Transverse colon (tissue), 4 donors: ENCODE results near the gene AKR1C4. TPM values are rescaled to one million over a fixed set of nuclear protein-coding genes. Genes with fewer than 3 reads are reported as not detected.

Experiments
- DNase-seq: peaks from one replicate; pipeline ENCODE4 v3.0.0-alpha.2; 2019
- H3K27ac ChIP-seq, 4 donors: fragments of 200-600 bp; sonication (generic); 2 replicates each; pipeline ENCODE4 v1.5.1; 2016 to 2018; ENCODE audit warnings: inconsistent platforms in 4 of 4
- H3K27me3 ChIP-seq: fragments of 200-600 bp; sonication (generic); 2 replicates; pipeline ENCODE4 v1.5.1; 2017; ENCODE audit warnings: inconsistent platforms
- H3K36me3 ChIP-seq, 4 donors: fragments of 200-600 bp; sonication (generic); 2 replicates each; pipeline ENCODE4 v1.5.1; 2017 to 2019; ENCODE audit warnings: inconsistent platforms in 4 of 4
- H3K4me1 ChIP-seq, 4 donors: fragments of 200-600 bp; sonication (generic); 2 replicates each; pipeline ENCODE4 v1.5.1; 2017 to 2020; ENCODE audit warnings: inconsistent platforms in 4 of 4
- H3K4me3 ChIP-seq, 4 donors: fragments of 200-600 bp; sonication (generic); 1 replicate in 1 of 4; 2 replicates in 3 of 4; pipeline versions ENCODE4 v1.5.1 to v1.6.1; 2017 to 2019; ENCODE audit warnings: inconsistent platforms in 4 of 4
- H3K9me3 ChIP-seq, 2 donors: fragments of 200-600 bp; sonication (generic); 2 replicates each; pipeline ENCODE4 v1.5.1; 2017 to 2019; ENCODE audit warnings: inconsistent platforms in 2 of 2
- CTCF ChIP-seq, 5 experiments: fragments of 200-600 bp in 3 of 5; fragments of 450-650 bp in 2 of 5; sonication (generic) in 3 of 5; IDR thresholded peaks; 1 replicate in 2 of 5; 2 replicates in 3 of 5; pipeline ENCODE4 v1.5.1; 2016 to 2017; ENCODE audit warnings: antibody characterized with exemption in 5 of 5, inconsistent platforms in 3 of 5, mild to moderate bottlenecking in 2 of 5, moderate library complexity in 1 of 5
- EP300 ChIP-seq: sonication (generic); formaldehyde crosslinking; IDR thresholded peaks from one replicate; pipeline ENCODE4 v1.6.1; 2017; ENCODE audit warnings: antibody characterized with exemption, low read depth
- POLR2A ChIP-seq: fragments of 450-650 bp; IDR thresholded peaks from one replicate; pipeline ENCODE4 v1.6.1; 2016; ENCODE audit warnings: antibody characterized with exemption, mild to moderate bottlenecking, moderate library complexity
- POLR2AphosphoS5 ChIP-seq, 3 donors: sonication (generic); formaldehyde crosslinking; IDR thresholded peaks; one replicate each; pipeline ENCODE4 v1.6.1; 2016; ENCODE audit warnings: antibody characterized with exemption in 3 of 3
- WGBS, 2 donors: methylation state at CpG; one replicate each; pipeline ENCODE4 v1.1.5; 2018; ENCODE audit warnings: low coverage in 1 of 2; 5-methylcytosine and 5-hydroxymethylcytosine counted together
- in situ Hi-C, 4 donors: fragments of 200-750 bp; cut with MboI; loops; one replicate each; pipeline versions ENCODE4 v1.15.0 to v1.15.1; 2017; ENCODE audit warnings: low sequenced_read_pairs in 3 of 4, low pct_ligation_motif_present in 1 of 4, low pct_unique_long_range_greater_than_20kb in 1 of 4
- intact Hi-C: fragments of 100-400 bp; cut with DNase I; formaldehyde crosslinking; loops from one replicate; pipeline ENCODE4 v1.15.1; 2023; ENCODE audit warnings: low total_unique reads
- total RNA-seq, 4 donors: library from RNA; depleted of rRNA; stranded (reverse); fragments of >200 nt; gene quantifications; one replicate each; pipeline ENCODE4 v1.1.0, GENCODE V29; 2016

The AKR1C4 gene
- not detected for total RNA-seq

DNA sequence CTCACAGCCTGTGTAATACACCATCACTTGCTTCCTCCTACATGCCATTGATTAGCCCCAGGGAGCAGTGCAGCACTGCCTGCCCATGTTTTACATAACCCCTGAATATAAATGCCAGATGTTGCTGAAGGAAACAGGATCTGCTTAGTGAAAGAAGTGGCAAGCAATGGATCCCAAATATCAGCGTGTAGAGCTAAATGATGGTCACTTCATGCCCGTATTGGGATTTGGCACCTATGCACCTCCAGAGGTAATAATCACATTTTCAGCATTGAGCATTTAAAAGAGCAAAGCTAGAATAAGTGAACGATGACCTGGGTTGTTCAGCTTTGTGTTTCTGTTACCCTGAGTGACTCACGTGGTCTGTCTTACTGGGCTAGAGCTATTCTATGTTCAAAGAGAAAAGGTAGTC, at the start of gene AKR1C4:
Gene AKR1C4, plus strand, starts transcription at position 136 of the 412 bp plus-strand sequence. Its CDS starts 31 bp downstream, at position 167.
- no peak for DNase-seq
- intact Hi-C loops = no loop called here
- Histone ChIP-seq H3K36me3 (no peaks in the 10 kb centered on the region), H3K27ac (no peak within 1 kb of the TSS), H3K4me3 (no peak within 1 kb of the TSS), H3K27me3 (no peaks in the 10 kb centered on the region), H3K4me1 (no peaks in the 10 kb centered on the region), H3K9me3 (peaks cover 0 to 4% of the 10 kb centered on the region in 2 donors)
- 60% methylated on average over 4 of the region's 4 CpGs for WGBS, 2 donors
- no peak for TF ChIP-seq POLR2A
- no peak for TF ChIP-seq POLR2AphosphoS5 (IDR thresholded peaks at IDR 0.05)
- TF ChIP-seq EP300 = no peak
- in situ Hi-C loops = no loop called here

- Histone ChIP-seq H3K9me3 (peaks cover 4 to 7% of the 10 kb centered on the region in 2 donors), H3K4me1 (peaks cover 2 to 32% (median 22%) of the 10 kb centered on the region in 4 donors), H3K27me3 (no peaks in the 10 kb centered on the region), H3K36me3 (no peaks in the 10 kb centered on the region), H3K4me3 (no peak overlapping the region), H3K27ac (peak overlapping the region; percentile 73 to 86 (median 77))
- intact Hi-C loops = no loop called here
- no peak for DNase-seq
- WGBS, 2 donors = 69 to 74% methylated on average over 5 of the region's 5 CpGs
- no peak for TF ChIP-seq POLR2AphosphoS5 (IDR thresholded peaks at IDR 0.05)
- no peak for TF ChIP-seq CTCF (IDR thresholded peaks at IDR 0.05)
- no peak for TF ChIP-seq POLR2A
- no peak for TF ChIP-seq EP300
- in situ Hi-C loops = no loop called here
Observed at GRCh38 chr10:5146920-5147254, 49.8 kb upstream of the AKR1C4 start.

DNA sequence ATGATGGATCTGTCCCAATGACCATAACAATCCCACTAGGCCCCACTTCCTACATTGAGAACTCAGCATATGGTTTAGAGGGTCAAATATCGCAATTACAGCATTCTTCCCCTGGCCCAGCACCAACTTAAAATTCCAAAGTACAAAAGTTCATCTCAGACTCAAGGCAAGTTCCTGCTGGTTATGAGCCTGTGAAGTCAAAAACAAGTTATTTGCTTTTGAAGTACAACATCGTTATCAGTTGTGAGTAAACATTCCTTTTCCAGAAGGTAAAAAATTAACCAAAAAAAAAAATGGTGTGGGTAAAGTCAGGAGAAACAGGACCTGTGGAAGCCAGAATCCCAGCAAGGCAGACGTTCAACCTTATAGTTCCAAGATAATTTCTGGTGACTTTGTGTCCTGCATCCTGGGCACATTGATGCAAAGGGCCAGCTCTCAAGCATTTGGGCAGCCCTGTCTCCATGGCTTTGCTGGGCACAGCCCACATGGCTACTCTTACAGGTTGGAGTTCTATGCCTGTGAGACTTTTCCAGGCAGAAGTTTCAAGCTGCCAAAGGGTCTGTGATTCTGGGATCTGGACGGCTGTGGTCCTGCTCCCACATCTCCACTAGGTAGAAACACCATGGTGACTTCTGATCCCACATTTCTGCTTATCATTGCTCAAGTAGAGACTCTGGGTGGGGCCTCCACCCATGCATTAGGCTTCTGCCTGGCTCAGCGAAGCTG, 49.2 kb upstream of the AKR1C4 start:
- no peak overlapping the region for H3K4me3 ChIP-seq
- TF ChIP-seq POLR2AphosphoS5 (IDR thresholded peaks at IDR 0.05) = peak in 1 of 3 donors; percentile 55
- TF ChIP-seq POLR2A = no peak
- H3K4me1 ChIP-seq = peaks cover 2 to 30% (median 19%) of the 10 kb centered on the region in 4 donors
- H3K27me3 ChIP-seq = no peaks in the 10 kb centered on the region
- H3K36me3 ChIP-seq = no peaks in the 10 kb centered on the region
- intact Hi-C loops (no loop called here), in situ Hi-C loops (no loop called here)
- 37 to 50% methylated on average over 2 to 5 of the region's 5 CpGs for WGBS, 2 donors
- peaks cover 4 to 7% of the 10 kb centered on the region in 2 donors for H3K9me3 ChIP-seq
- peak; percentile 48 for DNase-seq
- peak overlapping the region; percentile 77 to 86 (median 80) for H3K27ac ChIP-seq

DNA sequence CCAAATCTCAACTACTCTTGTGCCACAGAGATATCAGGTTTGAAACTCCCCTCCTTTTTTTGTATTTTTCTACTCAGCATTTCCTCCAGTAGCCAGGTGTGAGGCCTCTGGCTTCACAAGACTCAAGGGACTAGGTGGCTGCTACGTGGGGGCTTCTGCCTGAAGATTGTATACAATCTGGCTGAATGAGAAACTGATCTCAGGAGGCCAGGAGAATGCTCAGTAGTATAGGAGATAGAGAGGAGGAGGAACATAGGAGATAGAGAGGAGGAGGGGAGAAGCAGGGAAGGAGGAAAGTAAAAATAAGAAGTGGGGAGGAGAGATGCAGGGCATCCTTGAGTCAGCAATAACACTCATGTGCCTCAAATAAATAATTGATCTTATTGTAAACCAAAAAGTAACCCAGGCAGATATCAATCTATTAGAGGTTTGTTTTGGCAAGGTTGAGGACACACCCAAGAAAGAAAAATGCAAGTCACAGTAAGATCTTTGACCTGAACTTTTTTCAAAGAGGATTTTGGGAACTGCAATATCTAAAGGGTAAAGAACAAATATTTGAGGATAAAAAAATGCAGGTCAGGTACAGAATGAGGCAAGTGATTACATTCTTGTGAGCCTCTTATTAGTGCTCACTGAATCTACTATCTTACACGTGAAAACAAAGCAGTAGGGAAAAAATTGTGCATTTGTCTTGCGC, 48.5 kb upstream of the AKR1C4 start:
- peaks cover 4 to 7% of the 10 kb centered on the region in 2 donors for H3K9me3 ChIP-seq
- H3K27ac ChIP-seq = peak overlapping the region; percentile 77 to 86 (median 80)
- no peak overlapping the region for H3K4me3 ChIP-seq
- H3K27me3 ChIP-seq = no peaks in the 10 kb centered on the region
- peaks cover 2 to 30% (median 19%) of the 10 kb centered on the region in 4 donors for H3K4me1 ChIP-seq
- intact Hi-C loops = no loop called here
- H3K36me3 ChIP-seq = no peaks in the 10 kb centered on the region
- DNase-seq = no peak
- in situ Hi-C loops = no loop called here
- 46 to 61% methylated on average over 2 to 3 of the region's 3 CpGs for WGBS, 2 donors
- no peak for TF ChIP-seq CTCF (IDR thresholded peaks at IDR 0.05)

DNA sequence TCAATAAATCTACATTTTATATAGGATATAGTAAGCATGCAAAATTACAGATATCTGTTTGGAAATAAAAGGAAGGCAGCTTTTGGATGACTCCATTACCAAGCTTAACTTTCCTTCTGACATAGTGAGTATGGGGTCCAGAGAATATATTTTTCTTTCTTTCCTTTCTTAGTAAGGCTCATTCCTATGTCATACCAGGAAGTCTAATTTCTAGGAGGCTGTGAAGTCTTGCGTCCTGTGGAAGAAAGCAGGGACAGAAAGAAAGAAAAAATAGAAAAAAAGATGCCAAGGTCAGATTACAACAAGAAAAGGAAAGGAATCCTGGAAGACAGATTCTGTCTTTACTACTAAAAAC, 48.0 kb upstream of the AKR1C4 start:
- H3K36me3 ChIP-seq = no peaks in the 10 kb centered on the region
- peaks cover 4 to 7% of the 10 kb centered on the region in 2 donors for H3K9me3 ChIP-seq
- WGBS, 2 donors = 61 to 70% methylated on average over 1 of the region's 1 CpG
- in situ Hi-C loops (no loop called here), intact Hi-C loops (no loop called here)
- DNase-seq = no peak
- no peak overlapping the region for H3K4me3 ChIP-seq
- no peaks in the 10 kb centered on the region for H3K27me3 ChIP-seq
- H3K27ac ChIP-seq = peak overlapping the region; percentile 77 to 86 (median 80)
- TF ChIP-seq EP300 (no peak), POLR2A (no peak), POLR2AphosphoS5 (IDR thresholded peaks at IDR 0.05) (no peak), CTCF (IDR thresholded peaks at IDR 0.05) (no peak)
- peaks cover 2 to 30% (median 19%) of the 10 kb centered on the region in 4 donors for H3K4me1 ChIP-seq
